Suppressor macrophage (primary cell): ENCODE results near the gene TENT5D.
"Not testable (repeated sequence)": the region's sequence is repeated elsewhere in the genome, so short reads cannot be mapped to it uniquely, and the experiment has no call there.

ENCODE experiments used
- DNase-seq, 4 experiments: peaks; one replicate each; pipeline ENCODE4 v3.0.0-alpha.2; 2020 to 2022
- total RNA-seq, 17 experiments: gene quantifications; one replicate each; lab custom pipeline; 2026; ENCODE audit warnings: mixed read lengths in 6 of 17, inconsistent platforms in 3 of 17; lab: John Stamatoyannopoulos, UW

Gene TENT5D
- total RNA-seq: 0 to 0.44 (median 0) reads per million in 17 experiments

GRCh38 chrX:80420147-80420546 is at the start of gene TENT5D:
Gene TENT5D, plus strand, starts transcription at chrX:80420447. Its CDS starts 22,093 bp downstream, at chrX:80442540.
- DNase-seq: no peak

GRCh38 chrX:80385651-80386050 is 34.6 kb upstream of the TENT5D start:
- not testable (repeated sequence) for DNase-seq

- DNase-seq: no peak
These were observed 32.0 kb upstream of the TENT5D start for GRCh38 chrX:80388206-80388605.

GRCh38 chrX:80412042-80412441 is 8.2 kb upstream of the TENT5D start:
- DNase-seq: no peak

- DNase-seq: no peak
These were observed 2.8 kb downstream of the TENT5D start for GRCh38 chrX:80423000-80423399.

GRCh38 chrX:80423744-80424143 is 3.5 kb downstream of the TENT5D start:
- DNase-seq: no peak

- DNase-seq: no peak
These were observed 10.7 kb downstream of the TENT5D start for GRCh38 chrX:80430826-80431504.

GRCh38 chrX:80431505-80431832 is 11.2 kb downstream of the TENT5D start:
- DNase-seq: no peak

- DNase-seq: no peak
These were observed 12.2 kb downstream of the TENT5D start for GRCh38 chrX:80432441-80432840.

- peak in 1 of 4 experiments; percentile 0 for DNase-seq
These were observed 12.6 kb downstream of the TENT5D start for GRCh38 chrX:80432863-80433262.

GRCh38 chrX:80468166-80468565 is 47.9 kb downstream of the TENT5D start:
- not testable (repeated sequence) for DNase-seq

DNA sequence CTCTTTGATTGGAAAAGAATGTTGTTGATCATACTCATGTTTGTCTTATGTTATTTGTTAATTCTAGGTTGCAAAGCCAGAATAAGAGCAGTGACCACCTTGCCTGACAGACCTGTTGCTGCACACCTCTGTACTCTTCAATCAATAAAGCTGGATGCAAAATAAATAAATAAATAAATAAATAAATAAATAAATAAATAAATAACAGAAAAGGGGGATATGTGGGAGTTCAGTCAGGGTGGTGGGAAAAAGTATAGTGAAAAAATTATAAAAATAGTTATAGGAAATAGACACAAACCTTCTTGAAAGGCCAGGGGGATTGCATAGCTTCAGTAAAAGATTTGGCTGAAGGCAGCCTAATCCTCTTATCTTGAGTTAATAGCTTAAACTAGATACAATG is 51.3 kb downstream of the TENT5D start:
- no peak for DNase-seq

- no peak for DNase-seq
These were observed 65.3 kb downstream of the TENT5D start for GRCh38 chrX:80485543-80485942.

GRCh38 chrX:80486299-80486698 is 66.1 kb downstream of the TENT5D start:
- no peak for DNase-seq

GRCh38 chrX:80489166-80489565 is 68.9 kb downstream of the TENT5D start:
- no peak for DNase-seq
